HG02870 (cell line): ENCODE measurements around the gene BEX3.
"Not testable (repeated sequence)": the region's sequence is repeated elsewhere in the genome, so short reads cannot be mapped to it uniquely, and the experiment has no call there.

Experiments used
- ATAC-seq: cut with Tn5 transposase; IDR thresholded peaks from one replicate; pipeline ENCODE4 v1.9.1; 2021; ENCODE audit warnings: mild to moderate bottlenecking, moderate library complexity; ENCODE audit not compliant: unreplicated experiment

Gene BEX3

GRCh38 chrX:103376118-103376978 lies at the start of gene BEX3:
Gene BEX3, plus strand, starts transcription at chrX:103376538. Its CDS starts 984 bp downstream, at chrX:103377522.
- no peak for ATAC-seq

- no peak for ATAC-seq
Observed at GRCh38 chrX:103329991-103330390, 46.3 kb upstream of the BEX3 start, which contains the start of gene TCEAL7. Gene TCEAL7, plus strand, starts transcription at chrX:103330239. Its CDS starts 1,165 bp downstream, at chrX:103331404.

- ATAC-seq: no peak
Observed at GRCh38 chrX:103330681-103331288, 45.6 kb upstream of the BEX3 start.

GRCh38 chrX:103338663-103339062 lies 37.7 kb upstream of the BEX3 start:
- no peak for ATAC-seq

- peak; percentile 75 for ATAC-seq
Observed at GRCh38 chrX:103343105-103343504, 33.2 kb upstream of the BEX3 start.

- ATAC-seq: no peak
Observed at GRCh38 chrX:103344606-103345005, 31.7 kb upstream of the BEX3 start.

GRCh38 chrX:103347682-103348397 lies 28.5 kb upstream of the BEX3 start:
- no peak for ATAC-seq

- ATAC-seq: no peak
Observed at GRCh38 chrX:103356130-103356798, 20.1 kb upstream of the BEX3 start, which contains the start of gene TCEAL9. Gene TCEAL9, plus strand, starts transcription at chrX:103356506. Its CDS starts 1,179 bp downstream, at chrX:103357685.

- ATAC-seq: no peak
Observed at GRCh38 chrX:103356858-103357257, 19.5 kb upstream of the BEX3 start.

GRCh38 chrX:103357871-103358270 lies 18.5 kb upstream of the BEX3 start:
- no peak for ATAC-seq

GRCh38 chrX:103359605-103360004 lies 16.7 kb upstream of the BEX3 start:
- ATAC-seq: not testable (repeated sequence)

GRCh38 chrX:103360092-103360491 lies 16.2 kb upstream of the BEX3 start:
- no peak for ATAC-seq

GRCh38 chrX:103360916-103361315 lies 15.4 kb upstream of the BEX3 start:
- no peak for ATAC-seq

GRCh38 chrX:103361798-103362197 lies 14.5 kb upstream of the BEX3 start:
- no peak for ATAC-seq

- no peak for ATAC-seq
Observed at GRCh38 chrX:103362474-103362873, 13.9 kb upstream of the BEX3 start.

- ATAC-seq: no peak
Observed at GRCh38 chrX:103363046-103363445, 13.3 kb upstream of the BEX3 start.

- no peak for ATAC-seq
Observed at GRCh38 chrX:103367502-103367901, 8.8 kb upstream of the BEX3 start.

GRCh38 chrX:103369479-103369878 lies 6.9 kb upstream of the BEX3 start:
- ATAC-seq: no peak

GRCh38 chrX:103372886-103373285 lies 3.5 kb upstream of the BEX3 start:
- no peak for ATAC-seq

GRCh38 chrX:103373581-103373980 lies 2.8 kb upstream of the BEX3 start:
- no peak for ATAC-seq

GRCh38 chrX:103376979-103377324 lies 614 bp downstream of the BEX3 start:
- no peak for ATAC-seq
